Endothelial cell of umbilical vein (primary cell): ENCODE results near the gene CCDC85A.

ENCODE experiments used
- CTCF ChIP-seq, 2 donors: IDR thresholded peaks; 1 replicate in 1 of 2; 2 replicates in 1 of 2; pipeline ENCODE4 v1.5.1; 2011; ENCODE audit warnings: low read length in 2 of 2, mild to moderate bottlenecking in 2 of 2, moderate library complexity in 2 of 2, control low read depth in 1 of 2, inconsistent platforms in 1 of 2, low read depth in 1 of 2; ENCODE audit not compliant: insufficient read depth in 1 of 2; ENCODE audit errors: extremely low read depth in 1 of 2
- EZH2 ChIP-seq: IDR thresholded peaks from 2 replicates; pipeline ENCODE4 v1.6.1; 2012; ENCODE audit warnings: borderline replicate concordance, low read depth, mild to moderate bottlenecking, moderate library complexity, low read length, inconsistent platforms; ENCODE audit not compliant: severe bottlenecking
- MAX ChIP-seq: IDR thresholded peaks from 2 replicates; pipeline ENCODE4 v1.6.1; 2011; ENCODE audit not compliant: insufficient read depth, insufficient read length
- POLR2AphosphoS5 ChIP-seq: IDR thresholded peaks from 2 replicates; pipeline ENCODE4 v1.6.1; 2012; ENCODE audit warnings: low read depth, mild to moderate bottlenecking, control low read depth, low read length, moderate library complexity; ENCODE audit not compliant: insufficient read depth

GRCh38 chr2:56380861-56381260 lies 197.1 kb downstream of the CCDC85A start:
- TF ChIP-seq CTCF (IDR thresholded peaks at IDR 0.05; ENCODE audit: extremely low read depth in 1 of 2, insufficient read depth in 1 of 2, low read depth in 1 of 2, low read length in 2 of 2) (no peak), POLR2AphosphoS5 (no peak), MAX (no peak), EZH2 (no peak)
